ENCODE measurements around the gene C3orf33. TPM values are rescaled to one million over a fixed set of nuclear protein-coding genes. Genes with fewer than 3 reads are reported as not detected.

The C3orf33 gene
- total RNA-seq, 1 experiment from 2014 or later = 4.7 TPM

DNA sequence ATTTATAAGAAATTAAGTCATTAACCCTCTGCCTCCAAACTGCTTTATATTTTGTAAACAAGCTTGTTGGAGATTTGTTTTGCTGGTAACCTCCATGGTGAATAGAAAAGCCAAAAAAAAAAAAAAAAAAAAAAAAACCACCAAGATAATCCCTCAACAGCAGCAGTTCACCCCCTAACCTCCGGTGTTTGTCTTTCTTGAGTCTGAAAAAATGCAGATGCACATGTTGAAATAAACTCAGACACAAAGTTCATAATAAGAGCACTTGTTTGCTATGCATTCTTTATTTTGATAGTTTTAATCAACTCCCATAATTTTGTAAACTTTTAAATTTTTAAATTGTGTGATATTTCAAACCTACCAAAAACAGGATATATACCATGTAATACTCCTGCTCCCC, 59.4 kb downstream of the C3orf33 start:
- peak overlapping the region; percentile 86; the same call in 1 of the 2 replicates for H3K4me2 ChIP-seq (ENCODE audit: low read length)

More for the DNA sequence above, 59.4 kb downstream of the C3orf33 start:
- no peaks in the 10 kb centered on the region for H3K27me3 ChIP-seq (ENCODE audit: insufficient read depth, low read length)
- ChIA-PET RAD21 (ENCODE audit: low non-redundant PET in 1 of 2, low total read pairs in 2 of 2, uncharacterized antibody in 2 of 2, unreplicated experiment in 2 of 2) (interaction anchor here in 1 of 2 experiments (1.0 kb wide), 1 partner anchor 123 kb away, joined by 3 read pairs; no protein-coding TSS in a partner anchor), POLR2A (interaction anchor here (0.7 kb wide), 1 partner anchor 428 kb away, joined by 4 read pairs; no protein-coding TSS in a partner anchor), CTCF (interaction anchor here (1.3 kb wide), 1 partner anchor 59 kb away, joined by 6 read pairs; the partner anchor contains the start of gene C3orf33)
- BruUV-seq (replicated peaks) = no TSS peak
- H3K9me2 ChIP-seq (ENCODE audit: insufficient read depth) = no peaks in the 10 kb centered on the region
- H4K20me1 ChIP-seq (ENCODE audit: insufficient read depth) = no peaks in the 10 kb centered on the region
- H3K9ac ChIP-seq (ENCODE audit: low read length) = no peak overlapping the region
- no peak for ATAC-seq
- no peaks in the 10 kb centered on the region for H3K79me2 ChIP-seq (ENCODE audit: insufficient read depth, low read length)
- no peaks in the 10 kb centered on the region for H3K36me3 ChIP-seq (ENCODE audit: control insufficient read depth in 1 of 2, insufficient read depth in 2 of 2, low read length in 2 of 2)
- no peak overlapping the region for H3K27ac ChIP-seq (ENCODE audit: low read depth, low read length)
- no peak overlapping the region for H2AFZ ChIP-seq (ENCODE audit: low read depth, low read length, poor library complexity, severe bottlenecking)
- TF ChIP-seq EZH2phosphoT487 (IDR thresholded peaks at IDR 0.05; ENCODE audit: borderline replicate concordance) (no peak), POLR2A (IDR thresholded peaks at IDR 0.05; ENCODE audit: borderline replicate concordance, extremely low read depth, insufficient read depth, insufficient read length) (no peak), FOSL1 (IDR thresholded peaks at IDR 0.05; ENCODE audit: low read depth) (no peak), YY1 (IDR thresholded peaks at IDR 0.05; ENCODE audit: extremely low read depth, insufficient replicate concordance, low read depth, low read length) (no peak), CEBPB (IDR thresholded peaks at IDR 0.05; ENCODE audit: low read depth) (no peak), SP1 (IDR thresholded peaks at IDR 0.05; ENCODE audit: low read depth) (no peak), ZNF274 (IDR thresholded peaks at IDR 0.05; ENCODE audit: low read depth, low read length) (no peak), RAD21 (IDR thresholded peaks at IDR 0.05; ENCODE audit: low read depth) (no peak), SRF (IDR thresholded peaks at IDR 0.05; ENCODE audit: low read depth) (no peak), POLR2AphosphoS5 (IDR thresholded peaks at IDR 0.05; ENCODE audit: low read depth, low read length) (no peak), SIN3A (IDR thresholded peaks at IDR 0.05; ENCODE audit: low read depth) (no peak), EZH2 (IDR thresholded peaks at IDR 0.05) (no peak), JUND (IDR thresholded peaks at IDR 0.05) (no peak), EGR1 (IDR thresholded peaks at IDR 0.05; ENCODE audit: low read depth) (no peak), ZFX (IDR thresholded peaks at IDR 0.05) (no peak)
- TF ChIP-seq, protein P1, sequence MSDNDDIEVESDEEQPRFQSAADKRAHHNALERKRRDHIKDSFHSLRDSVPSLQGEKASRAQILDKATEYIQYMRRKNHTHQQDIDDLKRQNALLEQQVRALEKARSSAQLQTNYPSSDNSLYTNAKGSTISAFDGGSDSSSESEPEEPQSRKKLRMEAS (IDR thresholded peaks at IDR 0.05) = no peak
- TF ChIP-seq, protein P2, sequence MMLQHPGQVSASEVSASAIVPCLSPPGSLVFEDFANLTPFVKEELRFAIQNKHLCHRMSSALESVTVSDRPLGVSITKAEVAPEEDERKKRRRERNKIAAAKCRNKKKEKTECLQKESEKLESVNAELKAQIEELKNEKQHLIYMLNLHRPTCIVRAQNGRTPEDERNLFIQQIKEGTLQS (IDR thresholded peaks at IDR 0.05) = no peak
- TF ChIP-seq, protein P3, sequence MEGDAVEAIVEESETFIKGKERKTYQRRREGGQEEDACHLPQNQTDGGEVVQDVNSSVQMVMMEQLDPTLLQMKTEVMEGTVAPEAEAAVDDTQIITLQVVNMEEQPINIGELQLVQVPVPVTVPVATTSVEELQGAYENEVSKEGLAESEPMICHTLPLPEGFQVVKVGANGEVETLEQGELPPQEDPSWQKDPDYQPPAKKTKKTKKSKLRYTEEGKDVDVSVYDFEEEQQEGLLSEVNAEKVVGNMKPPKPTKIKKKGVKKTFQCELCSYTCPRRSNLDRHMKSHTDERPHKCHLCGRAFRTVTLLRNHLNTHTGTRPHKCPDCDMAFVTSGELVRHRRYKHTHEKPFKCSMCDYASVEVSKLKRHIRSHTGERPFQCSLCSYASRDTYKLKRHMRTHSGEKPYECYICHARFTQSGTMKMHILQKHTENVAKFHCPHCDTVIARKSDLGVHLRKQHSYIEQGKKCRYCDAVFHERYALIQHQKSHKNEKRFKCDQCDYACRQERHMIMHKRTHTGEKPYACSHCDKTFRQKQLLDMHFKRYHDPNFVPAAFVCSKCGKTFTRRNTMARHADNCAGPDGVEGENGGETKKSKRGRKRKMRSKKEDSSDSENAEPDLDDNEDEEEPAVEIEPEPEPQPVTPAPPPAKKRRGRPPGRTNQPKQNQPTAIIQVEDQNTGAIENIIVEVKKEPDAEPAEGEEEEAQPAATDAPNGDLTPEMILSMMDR (IDR thresholded peaks at IDR 0.05 in 2 of 3, conservative IDR thresholded peaks at IDR 0.05 in 1 of 3; ENCODE audit: borderline replicate concordance in 1 of 3, insufficient read depth in 1 of 3, low read depth in 2 of 3, low read length in 2 of 3) = no peak
- TF ChIP-seq, protein P4, sequence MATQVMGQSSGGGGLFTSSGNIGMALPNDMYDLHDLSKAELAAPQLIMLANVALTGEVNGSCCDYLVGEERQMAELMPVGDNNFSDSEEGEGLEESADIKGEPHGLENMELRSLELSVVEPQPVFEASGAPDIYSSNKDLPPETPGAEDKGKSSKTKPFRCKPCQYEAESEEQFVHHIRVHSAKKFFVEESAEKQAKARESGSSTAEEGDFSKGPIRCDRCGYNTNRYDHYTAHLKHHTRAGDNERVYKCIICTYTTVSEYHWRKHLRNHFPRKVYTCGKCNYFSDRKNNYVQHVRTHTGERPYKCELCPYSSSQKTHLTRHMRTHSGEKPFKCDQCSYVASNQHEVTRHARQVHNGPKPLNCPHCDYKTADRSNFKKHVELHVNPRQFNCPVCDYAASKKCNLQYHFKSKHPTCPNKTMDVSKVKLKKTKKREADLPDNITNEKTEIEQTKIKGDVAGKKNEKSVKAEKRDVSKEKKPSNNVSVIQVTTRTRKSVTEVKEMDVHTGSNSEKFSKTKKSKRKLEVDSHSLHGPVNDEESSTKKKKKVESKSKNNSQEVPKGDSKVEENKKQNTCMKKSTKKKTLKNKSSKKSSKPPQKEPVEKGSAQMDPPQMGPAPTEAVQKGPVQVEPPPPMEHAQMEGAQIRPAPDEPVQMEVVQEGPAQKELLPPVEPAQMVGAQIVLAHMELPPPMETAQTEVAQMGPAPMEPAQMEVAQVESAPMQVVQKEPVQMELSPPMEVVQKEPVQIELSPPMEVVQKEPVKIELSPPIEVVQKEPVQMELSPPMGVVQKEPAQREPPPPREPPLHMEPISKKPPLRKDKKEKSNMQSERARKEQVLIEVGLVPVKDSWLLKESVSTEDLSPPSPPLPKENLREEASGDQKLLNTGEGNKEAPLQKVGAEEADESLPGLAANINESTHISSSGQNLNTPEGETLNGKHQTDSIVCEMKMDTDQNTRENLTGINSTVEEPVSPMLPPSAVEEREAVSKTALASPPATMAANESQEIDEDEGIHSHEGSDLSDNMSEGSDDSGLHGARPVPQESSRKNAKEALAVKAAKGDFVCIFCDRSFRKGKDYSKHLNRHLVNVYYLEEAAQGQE (IDR thresholded peaks at IDR 0.05; ENCODE audit: low read depth) = no peak
- TF ChIP-seq, protein P5, sequence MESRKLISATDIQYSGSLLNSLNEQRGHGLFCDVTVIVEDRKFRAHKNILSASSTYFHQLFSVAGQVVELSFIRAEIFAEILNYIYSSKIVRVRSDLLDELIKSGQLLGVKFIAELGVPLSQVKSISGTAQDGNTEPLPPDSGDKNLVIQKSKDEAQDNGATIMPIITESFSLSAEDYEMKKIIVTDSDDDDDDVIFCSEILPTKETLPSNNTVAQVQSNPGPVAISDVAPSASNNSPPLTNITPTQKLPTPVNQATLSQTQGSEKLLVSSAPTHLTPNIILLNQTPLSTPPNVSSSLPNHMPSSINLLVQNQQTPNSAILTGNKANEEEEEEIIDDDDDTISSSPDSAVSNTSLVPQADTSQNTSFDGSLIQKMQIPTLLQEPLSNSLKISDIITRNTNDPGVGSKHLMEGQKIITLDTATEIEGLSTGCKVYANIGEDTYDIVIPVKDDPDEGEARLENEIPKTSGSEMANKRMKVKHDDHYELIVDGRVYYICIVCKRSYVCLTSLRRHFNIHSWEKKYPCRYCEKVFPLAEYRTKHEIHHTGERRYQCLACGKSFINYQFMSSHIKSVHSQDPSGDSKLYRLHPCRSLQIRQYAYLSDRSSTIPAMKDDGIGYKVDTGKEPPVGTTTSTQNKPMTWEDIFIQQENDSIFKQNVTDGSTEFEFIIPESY (IDR thresholded peaks at IDR 0.05; ENCODE audit: extremely low read depth, insufficient replicate concordance, low read length) = no peak
- no peak overlapping the region for H3K4me3 ChIP-seq (replicated peaks in 1 of 2; ENCODE audit: low read depth in 1 of 2, low read length in 2 of 2)
- intact Hi-C loops (cut with micrococcal nuclease) = loop anchor here (5.0 kb wide), 2 partner anchors 106 to 126 kb away; partner anchors contain the start of genes GMPS and SLC33A1
- peaks cover 15 to 36% of the 10 kb centered on the region in 2 experiments for H3K4me1 ChIP-seq (ENCODE audit: control insufficient read depth in 1 of 2, insufficient read depth in 2 of 2, low read length in 2 of 2)
- no peak for DNase-seq (ENCODE audit: low read depth, low spot score)
- no peaks in the 10 kb centered on the region for H3K9me3 ChIP-seq (ENCODE audit: control insufficient read depth in 1 of 2, insufficient read depth in 1 of 2, low read depth in 1 of 2, low read length in 2 of 2)

All from HCT116 (cell line).